NCI-H2227 (cell line): ENCODE measurements around the gene PLEKHF1.
"Not testable (repeated sequence)": the region's sequence is repeated elsewhere in the genome, so short reads cannot be mapped to it uniquely, and the experiment has no call there.

Source experiments
- DNase-seq: peaks from one replicate; lab custom pipeline; 2025; ENCODE audit not compliant: unreplicated experiment; lab: John Stamatoyannopoulos, UW

Gene PLEKHF1

DNA sequence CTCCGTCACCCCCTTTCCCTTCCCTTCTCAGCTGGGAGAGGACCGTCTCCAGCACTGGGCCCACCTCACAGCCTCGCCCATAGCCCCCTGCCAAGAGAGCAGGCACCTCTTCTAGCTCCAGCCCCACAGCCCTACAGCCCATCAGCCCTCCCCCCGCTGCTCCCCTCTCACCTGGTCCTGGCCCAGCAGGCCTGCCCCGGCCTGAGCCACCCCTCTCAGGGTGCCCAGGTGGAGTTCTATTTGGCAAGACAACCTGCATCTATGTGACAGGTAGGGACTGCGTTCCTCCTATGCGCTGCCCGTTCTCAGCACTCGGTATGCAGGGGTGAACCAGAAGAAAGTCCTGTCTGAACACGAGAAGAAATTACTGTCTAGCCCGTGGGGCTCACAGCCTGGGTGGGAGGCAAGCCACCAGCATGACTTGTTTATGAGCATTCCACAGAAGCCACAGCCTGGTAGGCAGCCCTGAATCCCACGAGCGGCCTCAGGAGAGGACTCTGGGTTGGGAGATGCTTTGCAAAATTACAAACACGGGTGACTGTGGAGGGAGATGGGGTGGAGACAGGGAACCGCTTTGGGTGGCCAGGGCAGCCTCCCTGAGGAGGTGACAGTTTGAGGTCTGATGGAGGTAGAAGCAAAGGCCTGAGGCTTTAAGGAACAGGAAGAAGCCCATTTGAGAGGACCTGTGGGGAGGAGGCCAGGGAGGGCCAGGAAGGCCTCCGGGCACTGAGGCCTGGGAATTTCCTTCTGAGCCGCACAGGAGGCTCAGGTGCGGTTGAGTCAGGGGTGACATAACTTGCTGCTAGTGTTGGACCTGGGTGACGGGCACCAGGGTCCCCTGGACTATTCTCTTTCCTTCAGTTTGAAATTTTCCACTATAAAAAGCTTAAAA is 1.2 kb upstream of the PLEKHF1 start:
- DNase-seq = no peak

GRCh38 chr19:29664753-29665214 is 477 bp upstream of the PLEKHF1 start:
- DNase-seq = no peak

DNA sequence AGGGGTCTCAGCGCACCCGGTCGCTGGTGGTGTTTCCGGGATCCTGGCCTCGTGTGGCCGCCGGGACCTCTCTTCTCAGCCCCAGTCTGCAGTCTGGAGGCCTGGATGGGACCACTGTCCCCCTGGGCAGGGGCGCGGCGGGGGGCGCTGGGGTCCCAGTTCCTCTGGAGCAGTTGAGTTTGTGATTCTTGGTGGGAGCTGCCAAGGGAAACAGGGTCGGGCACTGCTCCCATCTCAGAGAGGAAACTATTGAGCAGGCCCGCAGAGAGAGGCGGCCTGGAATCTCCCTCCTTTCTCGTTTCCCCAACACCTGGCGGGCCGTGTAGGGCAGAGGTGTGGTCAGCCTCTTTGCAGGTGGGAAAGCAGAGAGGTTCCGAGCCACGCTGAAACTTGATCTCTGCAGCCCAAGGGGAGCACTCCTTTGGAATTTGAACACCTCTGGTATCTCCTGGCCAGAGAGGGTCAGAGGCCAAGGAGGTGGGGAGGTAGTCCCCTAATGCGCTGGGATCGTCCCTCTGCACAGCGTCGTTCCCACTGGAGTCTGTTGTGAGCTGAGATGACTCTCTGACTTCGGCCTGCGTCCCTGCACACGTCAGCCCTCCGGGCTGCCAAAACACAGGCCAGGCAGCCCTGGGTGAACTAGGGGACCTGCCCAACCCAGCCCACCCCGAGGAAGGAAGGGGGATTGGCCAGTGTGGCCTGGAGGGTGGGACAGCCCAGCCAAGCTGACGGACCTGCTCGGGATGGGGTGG is 741 bp downstream of the PLEKHF1 start:
- no peak for DNase-seq

GRCh38 chr19:29666578-29667386 is 1.5 kb downstream of the PLEKHF1 start:
- peak; percentile 76 for DNase-seq

GRCh38 chr19:29667387-29667783 is 2.1 kb downstream of the PLEKHF1 start:
- no peak for DNase-seq

GRCh38 chr19:29667901-29668341 is 2.7 kb downstream of the PLEKHF1 start:
- DNase-seq = no peak

DNA sequence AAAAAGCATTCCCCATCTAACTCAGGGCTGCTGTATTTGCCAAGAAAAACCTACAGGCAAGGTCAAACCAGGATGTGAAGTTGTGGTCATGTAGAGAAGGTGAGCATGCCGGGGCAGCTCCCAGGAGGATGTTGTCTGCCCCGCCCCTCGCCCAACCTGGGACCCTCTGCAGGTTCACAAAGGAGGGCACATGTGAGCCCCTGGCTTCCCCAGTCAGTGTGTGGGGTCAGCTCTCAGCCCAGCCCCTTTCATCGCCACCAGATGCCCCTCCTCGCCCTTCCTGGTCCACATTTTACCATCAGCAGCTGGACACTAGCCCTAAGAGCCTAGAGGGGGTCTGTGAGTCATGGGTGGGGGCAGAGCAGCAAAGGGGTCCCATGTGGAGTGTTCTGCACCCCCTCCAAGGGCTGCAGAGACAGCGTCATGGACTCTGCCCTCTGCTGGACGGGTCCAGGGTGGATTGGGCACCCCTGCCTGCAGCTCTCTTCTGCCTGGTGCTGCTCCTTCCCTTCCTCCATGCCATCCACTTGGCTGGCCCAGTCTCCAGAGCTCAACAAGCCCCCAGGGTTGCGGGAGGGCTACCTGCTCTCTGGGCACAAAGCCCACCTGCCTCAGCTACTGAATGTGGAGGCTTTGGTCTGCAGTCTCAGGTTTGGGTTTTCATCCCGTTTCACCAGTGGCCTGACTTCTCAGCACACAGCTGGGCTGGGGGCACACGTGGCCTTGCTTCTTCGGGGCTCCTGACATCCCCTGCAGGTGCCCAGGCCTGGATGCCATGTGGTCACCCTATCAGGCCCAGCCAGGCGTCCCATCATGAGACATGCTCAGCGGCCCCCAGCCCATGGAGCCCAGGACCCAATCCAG is 3.7 kb downstream of the PLEKHF1 start:
- no peak for DNase-seq

GRCh38 chr19:29670255-29670654 is 5.0 kb downstream of the PLEKHF1 start:
- DNase-seq = no peak

GRCh38 chr19:29671026-29671392 is 5.7 kb downstream of the PLEKHF1 start:
- not testable (repeated sequence) for DNase-seq

- DNase-seq = peak; percentile 90
Observed at GRCh38 chr19:29671393-29672160, 6.3 kb downstream of the PLEKHF1 start.

DNA sequence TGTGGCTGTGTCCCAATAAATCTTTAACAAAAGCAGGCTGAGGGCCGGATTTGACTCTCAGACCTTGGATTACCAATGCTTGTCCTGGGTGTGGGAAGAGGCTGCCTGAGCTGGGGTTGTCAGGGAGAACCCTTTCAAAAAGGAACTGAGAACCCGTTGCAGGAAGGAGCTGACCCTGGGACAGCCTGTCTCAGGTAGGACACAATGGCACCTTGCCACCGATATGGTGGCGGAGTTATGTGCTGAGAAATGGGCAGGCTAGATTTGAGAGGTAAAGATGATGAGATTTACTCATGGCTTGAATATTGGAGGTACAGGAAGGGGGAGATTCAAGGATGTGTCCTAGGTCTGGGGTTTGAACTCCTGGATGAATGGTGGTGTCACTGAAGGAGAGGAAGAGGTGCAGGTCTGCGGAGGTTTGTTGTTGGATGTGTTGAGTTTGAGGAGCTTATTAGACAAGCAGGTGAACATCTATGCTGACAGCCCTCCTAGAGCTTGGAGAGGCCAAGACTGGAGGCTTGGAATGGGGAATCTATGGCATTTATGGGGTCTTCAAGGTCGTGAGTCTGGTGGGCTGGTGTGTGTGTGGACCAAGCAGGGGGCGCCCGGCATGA is 7.2 kb downstream of the PLEKHF1 start:
- no peak for DNase-seq

GRCh38 chr19:29672933-29673336 is 7.7 kb downstream of the PLEKHF1 start:
- no peak for DNase-seq

- DNase-seq = no peak
Observed at GRCh38 chr19:29673451-29674371, 8.4 kb downstream of the PLEKHF1 start.

DNA sequence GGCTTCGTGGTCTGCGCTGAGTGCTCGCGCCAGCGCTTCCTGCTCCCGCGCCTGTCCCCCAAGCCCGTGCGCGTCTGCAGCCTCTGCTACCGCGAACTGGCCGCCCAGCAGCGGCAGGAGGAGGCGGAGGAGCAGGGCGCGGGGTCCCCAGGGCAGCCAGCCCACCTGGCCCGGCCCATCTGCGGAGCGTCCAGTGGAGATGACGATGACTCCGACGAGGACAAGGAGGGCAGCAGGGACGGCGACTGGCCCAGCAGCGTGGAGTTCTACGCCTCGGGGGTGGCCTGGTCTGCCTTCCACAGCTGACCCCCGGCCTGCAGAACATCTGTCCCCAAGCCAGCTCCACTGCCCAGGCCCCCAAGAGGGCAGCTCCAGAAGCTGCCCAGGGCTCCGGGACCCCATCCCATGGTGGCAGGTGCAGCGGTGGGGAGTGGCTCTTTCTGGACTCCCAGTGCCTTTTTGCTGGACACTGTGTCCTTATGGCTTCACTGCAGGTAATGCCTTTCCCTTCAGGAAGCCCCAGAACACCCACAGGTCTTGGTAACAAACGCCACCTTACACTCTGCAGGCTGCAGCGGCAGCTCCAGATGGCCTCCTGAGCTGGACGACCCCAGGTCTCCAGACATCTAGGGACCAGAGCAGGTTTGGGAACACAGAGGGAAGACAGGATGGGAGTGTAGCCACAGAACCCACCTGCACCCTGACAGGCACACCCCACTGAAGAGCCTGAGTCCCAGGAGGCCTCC is 9.3 kb downstream of the PLEKHF1 start:
- no peak for DNase-seq

- DNase-seq = no peak
Observed at GRCh38 chr19:29675120-29675649, 9.9 kb downstream of the PLEKHF1 start.

DNA sequence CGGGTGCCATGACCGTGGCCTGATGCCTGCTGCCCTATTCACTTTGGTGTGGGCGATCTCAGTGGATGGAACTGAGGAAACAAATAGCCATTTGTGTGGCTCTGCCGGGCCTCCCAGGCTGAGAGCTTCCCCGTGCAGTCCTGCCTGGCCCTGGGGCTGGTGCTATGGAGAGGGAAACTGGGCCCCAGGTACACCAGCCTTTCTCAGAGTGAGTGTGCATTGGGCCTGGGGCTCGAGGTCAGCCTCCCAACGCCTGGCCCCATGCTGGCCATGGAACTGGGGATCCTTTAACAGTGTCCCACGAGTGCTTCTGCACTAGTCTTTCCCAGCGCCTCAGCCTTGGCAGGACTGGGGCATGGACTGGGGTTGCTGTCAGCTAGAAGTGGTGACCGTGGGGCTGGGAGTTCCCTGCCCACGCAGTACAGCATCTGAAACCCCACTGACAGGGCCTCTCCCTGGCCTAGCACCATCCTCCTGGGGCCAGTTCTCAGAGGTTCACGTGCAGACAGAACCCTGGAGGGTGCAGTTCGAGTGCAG is 10.5 kb downstream of the PLEKHF1 start:
- no peak for DNase-seq

DNA sequence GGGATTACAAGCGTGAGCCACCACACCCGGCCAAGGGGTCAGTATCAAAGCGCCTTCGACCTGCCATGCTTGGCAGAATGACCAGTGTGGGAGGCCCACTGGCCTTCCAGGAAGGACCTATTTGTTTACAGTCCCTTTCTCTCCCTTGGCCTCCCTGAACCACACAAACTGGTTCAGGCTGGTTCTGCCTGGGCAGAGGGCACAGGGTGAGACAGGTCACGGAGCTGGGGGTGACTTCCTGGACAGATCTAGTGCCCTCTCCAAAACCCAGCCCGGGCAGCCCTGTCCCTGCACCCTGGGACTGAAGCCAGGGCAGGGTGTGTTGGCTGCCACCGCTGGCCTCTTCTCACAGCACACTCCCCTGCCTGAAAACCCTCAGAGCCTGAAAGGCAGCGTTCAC is 11.3 kb downstream of the PLEKHF1 start:
- no peak for DNase-seq
